ENCODE data around the gene ACSBG1.

The ACSBG1 gene

GRCh38 chr15:78234515-78235040, at the start of gene ACSBG1:
Gene ACSBG1 (minus strand): TSS chr15:78234565. CDS start chr15:78234501, 64 bp downstream.
- Histone ChIP-seq H3K4me3 (ENCODE audit: low read depth in 1 of 2, low read length in 2 of 2) (no peak within 1 kb of the TSS), H3K27ac (ENCODE audit: low read depth, low read length) (no peak within 1 kb of the TSS), H3K9ac (ENCODE audit: low read depth in 1 of 2, low read length in 2 of 2) (no peak within 1 kb of the TSS), H3K4me1 (ENCODE audit: control insufficient read depth in 1 of 2, insufficient read depth in 2 of 2, low read length in 2 of 2) (peaks cover 5% of the 10 kb centered on the region in 2 donors), H3K36me3 (ENCODE audit: control insufficient read depth in 1 of 2, insufficient read depth in 2 of 2, low read length in 2 of 2) (no peaks in the 10 kb centered on the region), H3K27me3 (ENCODE audit: control insufficient read depth in 1 of 2, insufficient read depth in 2 of 2, low read length in 2 of 2) (no peaks in the 10 kb centered on the region), H3K9me3 (ENCODE audit: control insufficient read depth in 1 of 2, low read length in 2 of 2) (no peaks in the 10 kb centered on the region)

GRCh38 chr15:78282324-78282723, 48.0 kb upstream of the ACSBG1 start:
- H3K36me3 ChIP-seq (ENCODE audit: control insufficient read depth in 1 of 2, insufficient read depth in 2 of 2, low read length in 2 of 2), result peaks cover 26 to 83% of the 10 kb centered on the region in 2 donors
- no peaks in the 10 kb centered on the region for H3K9me3 ChIP-seq (ENCODE audit: control insufficient read depth in 1 of 2, low read length in 2 of 2)
- H3K27ac ChIP-seq (ENCODE audit: low read depth, low read length), result no peak overlapping the region
- H3K4me1 ChIP-seq (ENCODE audit: control insufficient read depth in 1 of 2, insufficient read depth in 2 of 2, low read length in 2 of 2), result no peaks in the 10 kb centered on the region
- no peaks in the 10 kb centered on the region for H3K27me3 ChIP-seq (ENCODE audit: control insufficient read depth in 1 of 2, insufficient read depth in 2 of 2, low read length in 2 of 2)
- H3K4me3 ChIP-seq (ENCODE audit: low read depth in 1 of 2, low read length in 2 of 2), result no peak overlapping the region
- no peak overlapping the region for H3K9ac ChIP-seq (ENCODE audit: low read depth in 1 of 2, low read length in 2 of 2)

- no peaks in the 10 kb centered on the region for H3K27me3 ChIP-seq (ENCODE audit: control insufficient read depth in 1 of 2, insufficient read depth in 2 of 2, low read length in 2 of 2)
- H3K9ac ChIP-seq (ENCODE audit: low read depth in 1 of 2, low read length in 2 of 2), result no peak overlapping the region
- peaks cover 26 to 78% of the 10 kb centered on the region in 2 donors for H3K36me3 ChIP-seq (ENCODE audit: control insufficient read depth in 1 of 2, insufficient read depth in 2 of 2, low read length in 2 of 2)
- no peak overlapping the region for H3K27ac ChIP-seq (ENCODE audit: low read depth, low read length)
- no peaks in the 10 kb centered on the region for H3K9me3 ChIP-seq (ENCODE audit: control insufficient read depth in 1 of 2, low read length in 2 of 2)
- H3K4me3 ChIP-seq (ENCODE audit: low read depth in 1 of 2, low read length in 2 of 2), result no peak overlapping the region
- no peaks in the 10 kb centered on the region for H3K4me1 ChIP-seq (ENCODE audit: control insufficient read depth in 1 of 2, insufficient read depth in 2 of 2, low read length in 2 of 2)
These were observed 46.1 kb upstream of the ACSBG1 start for GRCh38 chr15:78280319-78281072.

GRCh38 chr15:78276064-78276943, 41.9 kb upstream of the ACSBG1 start:
- Histone ChIP-seq H3K9ac (ENCODE audit: low read depth in 1 of 2, low read length in 2 of 2) (no peak overlapping the region), H3K36me3 (ENCODE audit: control insufficient read depth in 1 of 2, insufficient read depth in 2 of 2, low read length in 2 of 2) (peaks cover 22 to 69% of the 10 kb centered on the region in 2 donors)

GRCh38 chr15:78274994-78275393, 40.6 kb upstream of the ACSBG1 start:
- H3K27ac ChIP-seq (ENCODE audit: low read depth, low read length), result no peak overlapping the region
- H3K27me3 ChIP-seq (ENCODE audit: control insufficient read depth in 1 of 2, insufficient read depth in 2 of 2, low read length in 2 of 2), result no peaks in the 10 kb centered on the region
- H3K4me1 ChIP-seq (ENCODE audit: control insufficient read depth in 1 of 2, insufficient read depth in 2 of 2, low read length in 2 of 2), result no peaks in the 10 kb centered on the region
- H3K9ac ChIP-seq (ENCODE audit: low read depth in 1 of 2, low read length in 2 of 2), result no peak overlapping the region
- H3K4me3 ChIP-seq (ENCODE audit: low read depth in 1 of 2, low read length in 2 of 2), result no peak overlapping the region
- peaks cover 15 to 58% of the 10 kb centered on the region in 2 donors for H3K36me3 ChIP-seq (ENCODE audit: control insufficient read depth in 1 of 2, insufficient read depth in 2 of 2, low read length in 2 of 2)
- no peaks in the 10 kb centered on the region for H3K9me3 ChIP-seq (ENCODE audit: control insufficient read depth in 1 of 2, low read length in 2 of 2)

More at GRCh38 chr15:78276064-78276943, 41.9 kb upstream of the ACSBG1 start:
- H3K27ac ChIP-seq (ENCODE audit: low read depth, low read length), result no peak overlapping the region
- no peaks in the 10 kb centered on the region for H3K27me3 ChIP-seq (ENCODE audit: control insufficient read depth in 1 of 2, insufficient read depth in 2 of 2, low read length in 2 of 2)
- no peaks in the 10 kb centered on the region for H3K4me1 ChIP-seq (ENCODE audit: control insufficient read depth in 1 of 2, insufficient read depth in 2 of 2, low read length in 2 of 2)
- no peak overlapping the region for H3K4me3 ChIP-seq (ENCODE audit: low read depth in 1 of 2, low read length in 2 of 2)
- H3K9me3 ChIP-seq (ENCODE audit: control insufficient read depth in 1 of 2, low read length in 2 of 2), result no peaks in the 10 kb centered on the region

- no peak overlapping the region for H3K4me3 ChIP-seq (ENCODE audit: low read depth in 1 of 2, low read length in 2 of 2)
These were observed 38.4 kb upstream of the ACSBG1 start for GRCh38 chr15:78272776-78273175.

GRCh38 chr15:78272316-78272715, 38.0 kb upstream of the ACSBG1 start:
- no peaks in the 10 kb centered on the region for H3K4me1 ChIP-seq (ENCODE audit: control insufficient read depth in 1 of 2, insufficient read depth in 2 of 2, low read length in 2 of 2)
- no peak overlapping the region for H3K9ac ChIP-seq (ENCODE audit: low read depth in 1 of 2, low read length in 2 of 2)
- H3K9me3 ChIP-seq (ENCODE audit: control insufficient read depth in 1 of 2, low read length in 2 of 2), result no peaks in the 10 kb centered on the region
- H3K27me3 ChIP-seq (ENCODE audit: control insufficient read depth in 1 of 2, insufficient read depth in 2 of 2, low read length in 2 of 2), result no peaks in the 10 kb centered on the region
- no peak overlapping the region for H3K4me3 ChIP-seq (ENCODE audit: low read depth in 1 of 2, low read length in 2 of 2)
- H3K36me3 ChIP-seq (ENCODE audit: control insufficient read depth in 1 of 2, insufficient read depth in 2 of 2, low read length in 2 of 2), result peaks cover 15 to 38% of the 10 kb centered on the region in 2 donors
- H3K27ac ChIP-seq (ENCODE audit: low read depth, low read length), result no peak overlapping the region

More at GRCh38 chr15:78272776-78273175, 38.4 kb upstream of the ACSBG1 start:
- Histone ChIP-seq H3K4me1 (ENCODE audit: control insufficient read depth in 1 of 2, insufficient read depth in 2 of 2, low read length in 2 of 2) (no peaks in the 10 kb centered on the region), H3K9ac (ENCODE audit: low read depth in 1 of 2, low read length in 2 of 2) (no peak overlapping the region), H3K27me3 (ENCODE audit: control insufficient read depth in 1 of 2, insufficient read depth in 2 of 2, low read length in 2 of 2) (no peaks in the 10 kb centered on the region), H3K27ac (ENCODE audit: low read depth, low read length) (no peak overlapping the region), H3K9me3 (ENCODE audit: control insufficient read depth in 1 of 2, low read length in 2 of 2) (no peaks in the 10 kb centered on the region), H3K36me3 (ENCODE audit: control insufficient read depth in 1 of 2, insufficient read depth in 2 of 2, low read length in 2 of 2) (peaks cover 15 to 40% of the 10 kb centered on the region in 2 donors)

- H3K4me1 ChIP-seq (ENCODE audit: control insufficient read depth in 1 of 2, insufficient read depth in 2 of 2, low read length in 2 of 2), result peaks cover 18 to 19% of the 10 kb centered on the region in 2 donors
- no peak overlapping the region for H3K4me3 ChIP-seq (ENCODE audit: low read depth in 1 of 2, low read length in 2 of 2)
- peaks cover 0 to 5% of the 10 kb centered on the region in 2 donors for H3K36me3 ChIP-seq (ENCODE audit: control insufficient read depth in 1 of 2, insufficient read depth in 2 of 2, low read length in 2 of 2)
- no peak overlapping the region for H3K27ac ChIP-seq (ENCODE audit: low read depth, low read length)
- no peak overlapping the region for H3K9ac ChIP-seq (ENCODE audit: low read depth in 1 of 2, low read length in 2 of 2)
- no peaks in the 10 kb centered on the region for H3K9me3 ChIP-seq (ENCODE audit: control insufficient read depth in 1 of 2, low read length in 2 of 2)
- no peaks in the 10 kb centered on the region for H3K27me3 ChIP-seq (ENCODE audit: control insufficient read depth in 1 of 2, insufficient read depth in 2 of 2, low read length in 2 of 2)
These were observed 32.4 kb upstream of the ACSBG1 start for GRCh38 chr15:78266806-78267205.

- no peaks in the 10 kb centered on the region for H3K27me3 ChIP-seq (ENCODE audit: control insufficient read depth in 1 of 2, insufficient read depth in 2 of 2, low read length in 2 of 2)
- no peaks in the 10 kb centered on the region for H3K9me3 ChIP-seq (ENCODE audit: control insufficient read depth in 1 of 2, low read length in 2 of 2)
- no peak overlapping the region for H3K9ac ChIP-seq (ENCODE audit: low read depth in 1 of 2, low read length in 2 of 2)
- H3K36me3 ChIP-seq (ENCODE audit: control insufficient read depth in 1 of 2, insufficient read depth in 2 of 2, low read length in 2 of 2), result peaks cover 0 to 2% of the 10 kb centered on the region in 2 donors
- H3K4me1 ChIP-seq (ENCODE audit: control insufficient read depth in 1 of 2, insufficient read depth in 2 of 2, low read length in 2 of 2), result peaks cover 18 to 19% of the 10 kb centered on the region in 2 donors
- H3K27ac ChIP-seq (ENCODE audit: low read depth, low read length), result no peak overlapping the region
- H3K4me3 ChIP-seq (ENCODE audit: low read depth in 1 of 2, low read length in 2 of 2), result no peak overlapping the region
These were observed 31.9 kb upstream of the ACSBG1 start for GRCh38 chr15:78266229-78266628.
